Tibial nerve (tissue), 4 donors: ENCODE measurements around the gene PIM1. TPM values are rescaled to one million over a fixed set of nuclear protein-coding genes. Genes with fewer than 3 reads are reported as not detected.

Experiments
- DNase-seq, 2 donors: peaks; one replicate each; pipeline ENCODE4 v3.0.0-alpha.2; 2019; ENCODE audit warnings: low spot score in 2 of 2
- H3K27ac ChIP-seq, 4 donors: fragments of 200-600 bp; sonication (generic) in 3 of 4; one replicate each; pipeline ENCODE4 v1.5.1; 2017 to 2019; ENCODE audit warnings: mild to moderate bottlenecking in 1 of 4
- H3K27me3 ChIP-seq, 2 donors: fragments of 200-600 bp; sonication (generic) in 1 of 2; one replicate each; pipeline versions ENCODE4 v1.5.1 to v1.6.0; 2017 to 2019
- H3K36me3 ChIP-seq, 3 donors: fragments of 200-600 bp; sonication (generic); one replicate each; pipeline ENCODE4 v1.5.1; 2018 to 2019
- H3K4me1 ChIP-seq, 4 donors: fragments of 200-600 bp; sonication (generic) in 3 of 4; one replicate each; pipeline ENCODE4 v1.5.1; 2017 to 2019
- H3K4me3 ChIP-seq, 4 donors: fragments of 200-600 bp; sonication (generic) in 3 of 4; one replicate each; pipeline ENCODE4 v1.5.1; 2017 to 2019; ENCODE audit warnings: mild to moderate bottlenecking in 1 of 4, moderate library complexity in 1 of 4
- H3K9me3 ChIP-seq, 4 donors: fragments of 200-600 bp; sonication (generic) in 3 of 4; one replicate each; pipeline ENCODE4 v1.5.1; 2017 to 2019
- EP300 ChIP-seq, 2 donors: sonication (generic); formaldehyde crosslinking; IDR thresholded peaks; one replicate each; pipeline ENCODE4 v1.6.1; 2017; ENCODE audit warnings: antibody characterized with exemption in 2 of 2, mild to moderate bottlenecking in 1 of 2
- POLR2A ChIP-seq, 2 donors: fragments of 450-650 bp; IDR thresholded peaks; one replicate each; pipeline ENCODE4 v1.6.1; 2017; ENCODE audit warnings: antibody characterized with exemption in 2 of 2, mild to moderate bottlenecking in 2 of 2, moderate library complexity in 2 of 2
- WGBS, 2 donors: methylation state at CpG; one replicate each; pipeline ENCODE4 v1.1.5; 2018; 5-methylcytosine and 5-hydroxymethylcytosine counted together
- total RNA-seq, 4 donors: library from RNA; depleted of rRNA; stranded (reverse); fragments of >200 nt; gene quantifications; one replicate each; pipeline ENCODE4 v1.1.0, GENCODE V29; 2016
- TF ChIP-seq, protein P1 (sequence below), 5 experiments: fragments of 200-600 bp in 3 of 5; fragments of 450-650 bp in 2 of 5; sonication (generic) in 3 of 5; IDR thresholded peaks; one replicate each; pipeline ENCODE4 v1.5.1; 2016 to 2019; ENCODE audit warnings: antibody characterized with exemption in 5 of 5, mild to moderate bottlenecking in 3 of 5, moderate library complexity in 2 of 5

PIM1 gene
- total RNA-seq, 4 donors from 2014 or later: 2.8 to 22.8 (median 6.6) TPM

DNA sequence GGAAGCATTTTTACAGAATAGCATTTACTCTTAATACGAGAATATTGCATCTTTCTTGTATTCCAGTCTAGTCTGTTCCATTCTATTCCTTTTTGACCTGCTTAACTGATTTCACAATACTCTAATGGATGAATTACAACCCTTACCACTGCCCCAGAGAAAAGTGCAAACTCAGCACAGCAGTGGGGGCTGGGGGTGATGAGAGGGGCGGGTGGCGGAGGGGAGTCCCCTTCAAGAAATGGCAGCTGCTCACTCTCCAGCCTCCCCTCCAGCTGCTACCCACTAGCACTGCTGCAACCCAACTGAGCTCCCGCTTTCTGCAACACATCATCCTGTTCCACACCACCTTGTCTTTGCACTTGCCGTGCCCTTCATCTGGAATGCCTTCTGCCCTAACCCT is 30.1 kb downstream of the PIM1 start:
- H3K36me3 ChIP-seq: no peaks in the 10 kb centered on the region
- no peak overlapping the region for H3K27ac ChIP-seq
- H3K9me3 ChIP-seq: peaks cover 0 to 5% (median 0%) of the 10 kb centered on the region in 4 donors
- TF ChIP-seq, protein P1, sequence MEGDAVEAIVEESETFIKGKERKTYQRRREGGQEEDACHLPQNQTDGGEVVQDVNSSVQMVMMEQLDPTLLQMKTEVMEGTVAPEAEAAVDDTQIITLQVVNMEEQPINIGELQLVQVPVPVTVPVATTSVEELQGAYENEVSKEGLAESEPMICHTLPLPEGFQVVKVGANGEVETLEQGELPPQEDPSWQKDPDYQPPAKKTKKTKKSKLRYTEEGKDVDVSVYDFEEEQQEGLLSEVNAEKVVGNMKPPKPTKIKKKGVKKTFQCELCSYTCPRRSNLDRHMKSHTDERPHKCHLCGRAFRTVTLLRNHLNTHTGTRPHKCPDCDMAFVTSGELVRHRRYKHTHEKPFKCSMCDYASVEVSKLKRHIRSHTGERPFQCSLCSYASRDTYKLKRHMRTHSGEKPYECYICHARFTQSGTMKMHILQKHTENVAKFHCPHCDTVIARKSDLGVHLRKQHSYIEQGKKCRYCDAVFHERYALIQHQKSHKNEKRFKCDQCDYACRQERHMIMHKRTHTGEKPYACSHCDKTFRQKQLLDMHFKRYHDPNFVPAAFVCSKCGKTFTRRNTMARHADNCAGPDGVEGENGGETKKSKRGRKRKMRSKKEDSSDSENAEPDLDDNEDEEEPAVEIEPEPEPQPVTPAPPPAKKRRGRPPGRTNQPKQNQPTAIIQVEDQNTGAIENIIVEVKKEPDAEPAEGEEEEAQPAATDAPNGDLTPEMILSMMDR (IDR thresholded peaks at IDR 0.05): no peak
- TF ChIP-seq EP300 (IDR thresholded peaks at IDR 0.05): no peak
- H3K27me3 ChIP-seq: no peaks in the 10 kb centered on the region
- DNase-seq: no peak
- H3K4me3 ChIP-seq: no peak overlapping the region
- H3K4me1 ChIP-seq: no peaks in the 10 kb centered on the region
- 55 to 61% methylated on average over 5 of the region's 5 CpGs for WGBS, 2 donors

DNA sequence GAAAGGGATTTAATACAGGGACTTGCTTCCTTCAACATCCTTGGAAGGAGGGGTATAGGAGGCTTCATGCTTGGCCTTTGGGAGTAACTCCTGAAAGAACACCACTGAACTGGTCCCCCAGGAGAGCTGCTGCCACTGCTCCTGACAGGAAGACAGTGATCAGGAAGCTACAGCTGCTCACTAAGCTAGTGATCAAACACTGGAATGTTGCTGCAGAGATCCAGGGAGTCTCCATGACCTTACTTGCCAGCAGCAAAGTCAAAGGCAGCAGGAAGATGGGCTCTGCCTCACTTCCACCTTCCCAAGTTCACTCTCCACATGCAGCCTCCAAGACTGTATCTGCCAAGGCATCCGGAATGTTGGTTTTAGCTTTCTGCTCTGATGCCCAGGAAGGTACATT is 31.8 kb downstream of the PIM1 start:
- H3K4me1 ChIP-seq: no peaks in the 10 kb centered on the region
- no peak for DNase-seq
- H3K9me3 ChIP-seq: peaks cover 0 to 5% (median 0%) of the 10 kb centered on the region in 4 donors
- H3K4me3 ChIP-seq: no peak overlapping the region
- no peaks in the 10 kb centered on the region for H3K36me3 ChIP-seq
- no peaks in the 10 kb centered on the region for H3K27me3 ChIP-seq
- 90 to 93% methylated on average over 1 of the region's 1 CpG for WGBS, 2 donors
- TF ChIP-seq POLR2A (IDR thresholded peaks at IDR 0.05): no peak
- no peak overlapping the region for H3K27ac ChIP-seq

DNA sequence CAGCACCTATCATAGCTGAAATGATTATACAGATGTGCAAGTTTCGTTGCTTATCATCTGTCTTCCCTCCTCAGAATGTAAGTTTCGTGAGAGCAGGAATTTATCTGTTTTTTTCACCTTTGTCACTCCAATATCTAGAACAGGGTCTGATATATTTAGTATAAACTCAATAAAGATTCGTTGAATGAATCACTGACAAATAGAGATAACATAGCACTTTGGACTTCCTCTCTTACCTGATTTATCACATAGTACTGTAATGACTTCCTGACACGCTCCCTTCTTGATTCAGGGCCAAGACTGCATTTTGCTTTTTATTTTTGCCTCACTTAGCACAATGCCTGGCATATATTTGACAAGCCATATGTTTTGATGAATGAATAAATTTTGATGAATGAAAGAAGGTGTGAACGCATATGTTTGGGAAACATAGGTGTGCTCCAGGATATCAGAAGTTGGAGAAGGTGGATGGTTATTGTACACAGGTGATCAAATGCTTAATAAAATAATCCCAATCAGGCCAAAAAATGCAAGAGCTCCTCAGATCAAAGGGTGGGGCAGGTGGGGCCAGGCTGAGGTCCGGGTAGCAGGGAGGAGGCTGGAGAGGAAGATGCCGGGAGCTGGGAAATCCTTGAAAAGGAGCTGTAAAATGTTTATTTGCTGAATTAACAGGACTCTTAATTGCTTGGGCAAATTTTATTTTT is 33.0 kb downstream of the PIM1 start:
- H3K9me3 ChIP-seq: no peaks in the 10 kb centered on the region
- no peaks in the 10 kb centered on the region for H3K4me1 ChIP-seq
- no peak overlapping the region for H3K27ac ChIP-seq
- H3K4me3 ChIP-seq: no peak overlapping the region
- H3K27me3 ChIP-seq: no peaks in the 10 kb centered on the region
- no peak for DNase-seq
- 73 to 75% methylated on average over 7 of the region's 7 CpGs for WGBS, 2 donors
- H3K36me3 ChIP-seq: no peaks in the 10 kb centered on the region
- TF ChIP-seq POLR2A (IDR thresholded peaks at IDR 0.05) (no peak), EP300 (IDR thresholded peaks at IDR 0.05) (no peak)
- TF ChIP-seq, protein P1 (IDR thresholded peaks at IDR 0.05): no peak

DNA sequence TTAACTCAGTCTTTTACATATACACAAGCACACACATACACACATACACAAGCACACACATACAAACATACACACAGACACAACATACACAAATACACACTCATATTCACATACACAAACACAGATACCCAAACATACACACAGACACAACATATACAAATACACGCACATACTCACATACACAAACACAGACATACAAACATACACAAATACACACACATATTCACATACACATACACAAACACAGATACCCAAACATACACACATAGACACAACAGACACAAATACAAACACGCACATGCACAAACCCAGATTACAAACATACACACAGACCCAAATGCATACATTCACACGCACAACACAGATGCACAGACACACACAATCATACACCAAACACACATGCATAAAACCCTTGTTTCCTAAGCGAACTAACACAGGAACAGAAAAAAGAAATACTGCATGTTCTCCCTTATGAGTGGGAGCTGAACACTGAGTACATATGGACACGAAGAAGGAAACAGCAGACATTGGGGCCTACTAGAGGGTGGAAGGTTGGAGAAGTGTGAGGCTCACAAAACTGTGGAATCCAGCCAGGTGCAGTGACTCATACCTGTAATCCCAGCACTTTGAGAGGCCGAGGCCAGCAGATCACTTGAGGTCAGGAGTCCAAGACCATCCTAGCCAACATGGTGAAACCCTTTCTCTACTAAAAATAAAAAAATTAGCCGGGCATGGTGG is 34.2 kb downstream of the PIM1 start:
- Histone ChIP-seq H3K27ac (no peak overlapping the region), H3K4me1 (no peaks in the 10 kb centered on the region), H3K9me3 (no peaks in the 10 kb centered on the region), H3K36me3 (no peaks in the 10 kb centered on the region), H3K4me3 (no peak overlapping the region), H3K27me3 (no peaks in the 10 kb centered on the region)
- TF ChIP-seq, protein P1 (IDR thresholded peaks at IDR 0.05): no peak
- no peak for TF ChIP-seq EP300 (IDR thresholded peaks at IDR 0.05)
- TF ChIP-seq POLR2A (IDR thresholded peaks at IDR 0.05): no peak
- WGBS, 2 donors: 77 to 80% methylated on average over 7 of the region's 7 CpGs
- no peak for DNase-seq

DNA sequence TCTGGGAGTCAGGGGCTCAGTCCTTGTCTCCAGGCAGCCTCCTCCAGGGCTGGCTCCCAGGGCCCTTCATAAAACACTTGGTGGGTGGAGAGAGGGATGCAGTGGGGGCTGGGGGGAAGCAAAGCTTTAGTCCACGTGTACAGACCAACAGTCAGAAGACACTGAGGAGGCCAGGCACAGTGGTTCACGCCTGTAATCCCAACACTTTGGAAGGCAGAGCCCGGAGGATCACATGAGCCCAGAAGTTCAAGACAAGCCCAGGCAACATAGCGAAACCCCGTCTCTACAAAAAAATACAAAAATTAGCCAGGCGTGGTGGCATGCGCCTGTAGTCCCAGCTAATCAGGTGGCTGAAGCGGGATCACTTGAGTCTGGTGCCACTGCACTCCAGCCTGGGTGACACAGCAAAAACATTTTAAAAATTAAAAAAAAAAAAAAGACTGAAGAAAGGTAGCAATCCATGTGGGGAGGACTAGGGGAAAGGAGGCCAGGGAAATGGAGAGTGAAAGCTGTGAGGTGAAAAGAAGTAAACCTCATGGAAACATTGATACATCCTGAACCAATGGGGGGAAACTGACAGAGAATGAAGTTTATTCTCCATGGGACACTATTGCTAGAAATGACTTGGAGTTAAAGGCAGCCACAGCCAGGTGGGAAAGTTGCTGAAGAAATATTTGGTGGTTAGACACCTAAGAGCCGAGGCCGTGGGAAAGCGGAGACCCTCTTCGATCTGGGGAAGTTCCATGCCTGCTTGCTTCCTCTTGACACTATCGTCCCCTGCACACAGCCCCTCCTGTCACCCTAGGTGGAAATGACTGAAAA is 35.4 kb downstream of the PIM1 start:
- no peaks in the 10 kb centered on the region for H3K36me3 ChIP-seq
- H3K27ac ChIP-seq: no peak overlapping the region
- H3K4me1 ChIP-seq: peaks cover 0 to 4% (median 0%) of the 10 kb centered on the region in 4 donors
- H3K9me3 ChIP-seq: no peaks in the 10 kb centered on the region
- H3K4me3 ChIP-seq: no peak overlapping the region
- DNase-seq: no peak
- TF ChIP-seq EP300 (IDR thresholded peaks at IDR 0.05): no peak
- no peak for TF ChIP-seq POLR2A (IDR thresholded peaks at IDR 0.05)
- TF ChIP-seq, protein P1 (IDR thresholded peaks at IDR 0.05): no peak
- no peaks in the 10 kb centered on the region for H3K27me3 ChIP-seq
- WGBS, 2 donors: 68 to 70% methylated on average over 13 of the region's 13 CpGs
